Stimulated activated CD4-positive, alpha-beta T cell treated with anti-CD3 and anti-CD28 coated beads, Interleukin-2, amount 100 ng/mL, for 24 hours (primary cell): ENCODE results near the gene CST5.
"Not testable (repeated sequence)": the region's sequence is repeated elsewhere in the genome, so short reads cannot be mapped to it uniquely, and the experiment has no call there.

Experiments
- DNase-seq, 2 donors: peaks; one replicate each; pipeline ENCODE4 v3.0.0-alpha.2; 2020

The CST5 gene

GRCh38 chr20:23887856-23888255, 8.3 kb upstream of the CST5 start:
- no peak for DNase-seq

GRCh38 chr20:23884771-23885162, 5.2 kb upstream of the CST5 start:
- no peak for DNase-seq

- no peak for DNase-seq
Measured at GRCh38 chr20:23884136-23884770, 4.7 kb upstream of the CST5 start.

GRCh38 chr20:23881371-23881770, 1.8 kb upstream of the CST5 start:
- DNase-seq = no peak

- DNase-seq = no peak
Measured at GRCh38 chr20:23880417-23880816, 869 bp upstream of the CST5 start.

GRCh38 chr20:23879811-23880374, 345 bp upstream of the CST5 start:
- DNase-seq = no peak

GRCh38 chr20:23878787-23879186, 761 bp downstream of the CST5 start:
- no peak for DNase-seq

- not testable (repeated sequence) for DNase-seq
Measured at GRCh38 chr20:23878016-23878542, 1.5 kb downstream of the CST5 start.

GRCh38 chr20:23877524-23877923, 2.0 kb downstream of the CST5 start:
- no peak for DNase-seq

GRCh38 chr20:23875606-23876237, 3.8 kb downstream of the CST5 start:
- no peak for DNase-seq

- no peak for DNase-seq
Measured at GRCh38 chr20:23874747-23875146, 4.8 kb downstream of the CST5 start.

GRCh38 chr20:23873370-23874015, 6.1 kb downstream of the CST5 start:
- DNase-seq = no peak

- DNase-seq = no peak
Measured at GRCh38 chr20:23872065-23872464, 7.5 kb downstream of the CST5 start.

GRCh38 chr20:23870461-23870860, 9.1 kb downstream of the CST5 start:
- no peak for DNase-seq

GRCh38 chr20:23869520-23869919, 10.0 kb downstream of the CST5 start:
- no peak for DNase-seq

- DNase-seq = no peak
Measured at GRCh38 chr20:23868321-23868720, 11.2 kb downstream of the CST5 start.

GRCh38 chr20:23867152-23867776, 12.3 kb downstream of the CST5 start:
- DNase-seq = no peak

GRCh38 chr20:23860771-23861170, 18.8 kb downstream of the CST5 start:
- DNase-seq = not testable (repeated sequence)

- no peak for DNase-seq
Measured at GRCh38 chr20:23857962-23858595, 21.5 kb downstream of the CST5 start.

GRCh38 chr20:23856736-23857135, 22.8 kb downstream of the CST5 start:
- DNase-seq = no peak

GRCh38 chr20:23856226-23856625, 23.3 kb downstream of the CST5 start:
- DNase-seq = no peak

- no peak for DNase-seq
Measured at GRCh38 chr20:23841693-23842092, 37.9 kb downstream of the CST5 start.

GRCh38 chr20:23835716-23836115, 43.8 kb downstream of the CST5 start:
- no peak for DNase-seq
